Activated CD4-positive, alpha-beta memory T cell treated with anti-CD3 and anti-CD28 coated beads, Interleukin-2, amount 10 ng/mL, durations not matched to agents 7 days and 5 days (primary cell): ENCODE results near the gene FOXN3. TPM values are rescaled to one million over a fixed set of nuclear protein-coding genes. Genes with fewer than 3 reads are reported as not detected.

ENCODE experiments used
- CTCF ChIA-PET: fragments of 350-600 bp; sonication (Branson Sonifier 250); formaldehyde crosslinking; loops from one replicate; lab custom pipeline; 2021; ENCODE audit warnings: antibody characterized with exemption, inconsistent platforms; lab: Charles Lee
- POLR2A ChIA-PET: fragments of 350-600 bp; sonication (Branson Sonifier 250); formaldehyde crosslinking; loops from one replicate; lab custom pipeline; 2021; ENCODE audit warnings: antibody characterized with exemption; lab: Charles Lee
- DNase-seq: peaks from one replicate; pipeline ENCODE4 v3.0.0-alpha.2; 2020
- H3K27ac Mint-ChIP-seq: one replicate; pipeline ENCODE4 v1.8.0; 2021; ENCODE audit warnings: mild to moderate bottlenecking, mixed read lengths
- H3K27me3 Mint-ChIP-seq: one replicate; pipeline ENCODE4 v1.8.0; 2021; ENCODE audit warnings: mixed read lengths
- H3K36me3 Mint-ChIP-seq: one replicate; pipeline ENCODE4 v1.8.0; 2021; ENCODE audit warnings: low read depth, mixed read lengths
- H3K4me1 Mint-ChIP-seq: one replicate; pipeline ENCODE4 v1.8.0; 2021; ENCODE audit warnings: mixed read lengths
- H3K4me3 Mint-ChIP-seq: one replicate; pipeline ENCODE4 v1.8.0; 2021; ENCODE audit warnings: mild to moderate bottlenecking, mixed read lengths
- H3K9me3 Mint-ChIP-seq: one replicate; pipeline ENCODE4 v1.8.0; 2021; ENCODE audit warnings: mixed read lengths
- total RNA-seq, 2 experiments: library from RNA; stranded (reverse); gene quantifications; one replicate each; pipeline ENCODE4 v1.2.3, GENCODE V29; 2021

FOXN3 gene
- total RNA-seq, 2 experiments from 2014 or later: 73.1 to 78.3 TPM

DNA sequence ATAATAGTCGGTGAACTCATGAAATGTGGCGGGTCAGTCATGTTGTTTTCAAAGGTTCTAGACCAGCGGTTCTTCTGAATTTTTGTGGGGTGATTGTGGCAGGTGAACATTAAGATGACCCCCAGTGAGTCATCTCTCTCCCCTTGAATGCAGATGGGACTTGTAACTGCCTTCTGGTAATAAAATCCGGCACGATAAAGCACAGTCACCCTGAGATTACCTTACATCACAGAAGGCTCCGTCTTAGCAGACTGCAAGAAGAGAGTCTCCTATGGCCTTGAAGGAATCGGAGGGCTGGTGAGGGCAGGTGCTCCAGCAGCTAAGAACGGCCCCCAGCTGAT, 189.6 kb downstream of the FOXN3 start:
- H3K27ac Mint-ChIP-seq: no peak overlapping the region
- CTCF ChIA-PET: no interaction called here

DNA sequence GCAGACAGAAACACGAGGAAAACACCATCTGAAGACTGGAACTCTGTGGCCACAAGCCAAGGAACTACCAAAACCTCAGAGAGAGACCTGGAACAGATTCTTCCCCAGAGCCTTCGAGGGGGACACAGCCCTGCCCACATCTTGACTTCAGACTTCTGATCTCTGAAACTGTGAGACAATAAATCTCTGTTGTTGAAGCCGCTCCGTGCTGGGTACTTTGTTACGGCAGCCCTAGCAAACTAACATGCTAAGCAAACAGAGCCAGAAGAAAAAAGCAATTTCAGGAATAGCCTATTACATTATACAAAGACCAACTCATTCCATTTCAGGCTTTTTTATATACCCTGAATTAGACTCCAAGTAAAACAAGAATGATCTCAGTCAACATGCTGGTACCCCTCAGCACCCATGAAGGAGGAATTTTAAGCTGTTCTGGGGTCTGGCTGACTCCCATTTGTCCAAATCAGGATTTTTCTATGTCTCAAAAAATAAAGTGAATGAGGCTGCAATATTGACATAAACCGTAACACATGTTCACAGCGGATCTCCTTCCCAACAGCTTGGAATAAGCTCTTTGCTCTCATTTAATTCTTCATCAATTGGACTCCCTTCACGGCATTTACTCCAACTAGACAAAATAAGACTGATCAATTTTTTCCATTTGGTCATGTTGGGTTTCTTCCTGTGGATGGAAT, 190.1 kb downstream of the FOXN3 start:
- H3K27ac Mint-ChIP-seq: no peak overlapping the region
- no peaks in the 10 kb centered on the region for H3K9me3 Mint-ChIP-seq
- H3K4me3 Mint-ChIP-seq: no peak overlapping the region
- no peaks in the 10 kb centered on the region for H3K36me3 Mint-ChIP-seq
- DNase-seq: no peak
- H3K4me1 Mint-ChIP-seq: no peaks in the 10 kb centered on the region
- H3K27me3 Mint-ChIP-seq: no peaks in the 10 kb centered on the region
- ChIA-PET POLR2A (no interaction called here), CTCF (no interaction called here)

More for the DNA sequence above, 189.6 kb downstream of the FOXN3 start:
- POLR2A ChIA-PET: no interaction called here
- no peaks in the 10 kb centered on the region for H3K9me3 Mint-ChIP-seq
- no peaks in the 10 kb centered on the region for H3K27me3 Mint-ChIP-seq
- H3K36me3 Mint-ChIP-seq: no peaks in the 10 kb centered on the region
- no peaks in the 10 kb centered on the region for H3K4me1 Mint-ChIP-seq
- DNase-seq: no peak
- H3K4me3 Mint-ChIP-seq: no peak overlapping the region

DNA sequence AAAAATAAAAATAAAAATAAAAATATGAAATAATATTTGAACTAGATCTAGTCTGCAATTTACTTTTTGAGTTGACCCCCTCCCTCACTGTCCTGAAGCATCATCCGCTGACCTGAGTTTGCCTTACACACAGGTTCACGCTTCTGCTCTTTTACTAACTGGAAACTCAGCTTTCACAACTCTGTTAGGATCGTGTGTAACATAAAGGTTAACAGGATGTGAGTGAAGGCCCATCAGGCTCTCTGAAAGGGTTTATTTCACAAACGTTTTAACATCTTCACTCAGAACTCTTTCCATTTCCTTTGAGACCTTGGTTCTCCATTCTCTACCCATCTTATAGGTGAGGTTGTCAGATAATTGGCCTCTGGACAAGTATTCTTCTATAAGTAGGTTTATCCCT, 191.4 kb downstream of the FOXN3 start:
- no peaks in the 10 kb centered on the region for H3K27me3 Mint-ChIP-seq
- ChIA-PET CTCF (interaction anchor here (0.7 kb wide), 1 partner anchor 188 kb away, joined by 3 read pairs; no protein-coding TSS in a partner anchor), POLR2A (no interaction called here)
- peaks cover 6% of the 10 kb centered on the region for H3K4me1 Mint-ChIP-seq
- H3K36me3 Mint-ChIP-seq: no peaks in the 10 kb centered on the region
- H3K4me3 Mint-ChIP-seq: no peak overlapping the region
- H3K9me3 Mint-ChIP-seq: no peaks in the 10 kb centered on the region
- no peak overlapping the region for H3K27ac Mint-ChIP-seq
- no peak for DNase-seq

DNA sequence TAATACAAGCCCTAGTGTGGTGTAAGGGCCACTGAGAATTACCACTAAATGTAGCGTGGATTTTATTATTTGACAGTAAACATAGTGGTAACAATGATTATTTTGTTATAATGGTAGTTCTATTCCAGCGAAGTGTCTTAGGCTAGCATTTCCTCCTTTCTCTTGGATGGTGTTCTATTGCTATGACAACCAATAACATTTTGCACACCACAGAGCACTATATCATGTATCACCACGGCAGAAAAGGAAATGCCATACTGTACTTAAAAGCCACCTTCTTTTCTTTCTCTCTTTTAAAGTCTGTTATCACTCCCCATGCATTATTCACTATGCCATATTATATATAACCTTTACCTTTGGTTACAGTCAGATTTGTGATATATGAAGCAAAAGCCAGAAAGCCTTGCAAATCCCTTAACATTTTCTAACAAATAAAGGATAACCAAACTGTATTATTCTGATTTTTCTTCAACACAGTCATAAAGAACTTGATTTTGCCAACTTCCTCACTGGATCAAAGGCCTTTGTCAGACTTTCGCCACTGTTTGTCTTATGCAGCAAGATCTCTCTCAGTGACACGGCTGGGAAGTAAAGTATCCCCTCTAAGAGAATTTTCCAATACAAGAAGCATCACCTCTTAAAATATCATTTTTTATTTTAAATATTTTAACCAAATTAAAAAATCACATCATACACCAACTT, 195.8 kb downstream of the FOXN3 start:
- H3K36me3 Mint-ChIP-seq: no peaks in the 10 kb centered on the region
- no peak for DNase-seq
- ChIA-PET POLR2A (no interaction called here), CTCF (no interaction called here)
- H3K27me3 Mint-ChIP-seq: no peaks in the 10 kb centered on the region
- H3K27ac Mint-ChIP-seq: no peak overlapping the region
- peaks cover 6% of the 10 kb centered on the region for H3K4me1 Mint-ChIP-seq
- no peak overlapping the region for H3K4me3 Mint-ChIP-seq
- no peaks in the 10 kb centered on the region for H3K9me3 Mint-ChIP-seq

DNA sequence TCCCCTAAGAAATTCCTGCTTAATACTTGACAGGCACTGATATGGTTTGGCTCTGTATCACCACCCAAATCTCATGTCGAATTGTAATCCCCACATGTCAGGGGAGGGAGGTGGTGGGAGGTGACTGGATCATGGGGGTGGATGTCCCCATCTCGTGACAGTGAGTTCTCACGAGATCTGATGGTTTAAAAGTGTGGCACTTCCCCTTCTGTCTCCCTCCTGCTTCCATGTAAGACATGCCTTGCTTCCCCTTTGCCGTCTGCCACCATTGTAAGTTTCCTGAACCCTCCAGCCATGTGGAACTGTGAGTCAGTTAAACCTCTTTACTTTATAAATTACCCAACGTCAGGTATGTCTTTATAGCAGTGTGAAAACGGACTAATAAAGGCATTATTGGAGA, 198.0 kb downstream of the FOXN3 start:
- H3K36me3 Mint-ChIP-seq: peaks cover 5% of the 10 kb centered on the region
- no peaks in the 10 kb centered on the region for H3K9me3 Mint-ChIP-seq
- H3K4me3 Mint-ChIP-seq: no peak overlapping the region
- ChIA-PET CTCF (no interaction called here), POLR2A (no interaction called here)
- no peak overlapping the region for H3K27ac Mint-ChIP-seq
- H3K4me1 Mint-ChIP-seq: peaks cover 6% of the 10 kb centered on the region
- DNase-seq: no peak
- H3K27me3 Mint-ChIP-seq: no peaks in the 10 kb centered on the region

DNA sequence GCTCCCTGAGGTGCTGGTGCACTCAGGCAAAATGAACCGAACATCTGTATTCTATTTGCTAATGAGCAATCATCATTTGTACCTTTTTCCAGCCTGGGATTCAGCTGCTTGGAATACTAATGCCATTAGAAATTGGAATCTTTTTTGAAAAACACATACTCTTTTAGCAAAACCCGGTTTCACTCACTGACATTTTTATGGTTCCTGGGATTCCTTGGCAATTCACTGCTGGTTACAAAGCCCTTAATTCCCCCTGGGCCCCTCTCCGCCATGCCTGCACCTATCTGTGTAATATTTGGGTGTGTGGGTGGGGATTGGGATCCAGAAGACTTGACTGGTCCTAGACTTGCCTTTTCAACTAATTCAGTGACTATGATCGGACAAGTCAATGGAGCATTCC, 199.1 kb downstream of the FOXN3 start:
- Mint-ChIP-seq H3K4me1 (peaks cover 6% of the 10 kb centered on the region), H3K27me3 (no peaks in the 10 kb centered on the region), H3K27ac (no peak overlapping the region), H3K36me3 (peaks cover 5% of the 10 kb centered on the region), H3K4me3 (no peak overlapping the region), H3K9me3 (no peaks in the 10 kb centered on the region)
- POLR2A ChIA-PET: no interaction called here
- DNase-seq: no peak
- CTCF ChIA-PET: no interaction called here

DNA sequence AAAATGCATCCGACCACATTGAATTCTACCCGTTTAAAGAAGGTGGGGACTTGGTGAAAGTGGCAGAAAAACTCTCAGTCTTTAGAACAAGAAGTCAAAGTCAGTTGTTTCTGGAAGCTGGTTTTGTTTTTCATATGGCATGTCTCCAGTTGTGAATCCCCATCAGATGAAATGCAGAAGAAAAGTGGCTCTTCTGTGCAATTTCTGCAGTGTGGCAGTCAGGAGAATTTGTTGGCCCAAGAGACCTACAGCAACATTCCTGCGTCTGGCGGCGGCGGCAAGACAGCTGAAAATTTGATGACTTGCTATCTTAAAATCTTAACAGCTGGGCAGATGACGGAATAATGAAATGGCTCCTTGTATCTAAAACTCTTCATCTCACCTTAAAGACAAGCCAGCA, 201.5 kb downstream of the FOXN3 start:
- Mint-ChIP-seq H3K9me3 (no peaks in the 10 kb centered on the region), H3K27me3 (no peaks in the 10 kb centered on the region), H3K4me1 (no peaks in the 10 kb centered on the region), H3K36me3 (peaks cover 5% of the 10 kb centered on the region), H3K4me3 (no peak overlapping the region), H3K27ac (no peak overlapping the region)
- DNase-seq: no peak
- CTCF ChIA-PET: no interaction called here
- POLR2A ChIA-PET: no interaction called here

DNA sequence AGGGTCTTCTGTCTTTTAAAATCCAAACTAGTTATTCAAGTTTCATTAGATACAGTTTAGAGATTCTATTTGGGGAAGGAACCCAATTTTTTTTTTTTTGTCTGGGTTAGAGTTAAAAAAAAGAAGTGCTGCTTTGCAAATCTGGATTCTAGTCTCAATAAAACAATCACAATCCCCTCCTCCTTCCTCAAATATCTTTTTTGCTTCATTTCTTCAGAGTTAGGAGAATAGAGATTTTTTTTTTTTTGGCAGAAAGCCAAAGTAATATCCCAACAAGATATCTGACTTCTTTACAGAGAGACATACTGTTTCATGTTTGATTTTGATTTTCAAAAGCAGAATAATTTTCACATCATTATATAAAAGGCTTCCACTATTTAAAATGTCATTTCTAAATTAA, 201.9 kb downstream of the FOXN3 start:
- Mint-ChIP-seq H3K36me3 (peaks cover 5% of the 10 kb centered on the region), H3K27me3 (no peaks in the 10 kb centered on the region), H3K4me1 (no peaks in the 10 kb centered on the region), H3K27ac (no peak overlapping the region), H3K9me3 (no peaks in the 10 kb centered on the region), H3K4me3 (no peak overlapping the region)
- ChIA-PET POLR2A (no interaction called here), CTCF (interaction anchor here (0.8 kb wide), 1 partner anchor 38 kb away, joined by 3 read pairs; no protein-coding TSS in a partner anchor)
- DNase-seq: no peak

DNA sequence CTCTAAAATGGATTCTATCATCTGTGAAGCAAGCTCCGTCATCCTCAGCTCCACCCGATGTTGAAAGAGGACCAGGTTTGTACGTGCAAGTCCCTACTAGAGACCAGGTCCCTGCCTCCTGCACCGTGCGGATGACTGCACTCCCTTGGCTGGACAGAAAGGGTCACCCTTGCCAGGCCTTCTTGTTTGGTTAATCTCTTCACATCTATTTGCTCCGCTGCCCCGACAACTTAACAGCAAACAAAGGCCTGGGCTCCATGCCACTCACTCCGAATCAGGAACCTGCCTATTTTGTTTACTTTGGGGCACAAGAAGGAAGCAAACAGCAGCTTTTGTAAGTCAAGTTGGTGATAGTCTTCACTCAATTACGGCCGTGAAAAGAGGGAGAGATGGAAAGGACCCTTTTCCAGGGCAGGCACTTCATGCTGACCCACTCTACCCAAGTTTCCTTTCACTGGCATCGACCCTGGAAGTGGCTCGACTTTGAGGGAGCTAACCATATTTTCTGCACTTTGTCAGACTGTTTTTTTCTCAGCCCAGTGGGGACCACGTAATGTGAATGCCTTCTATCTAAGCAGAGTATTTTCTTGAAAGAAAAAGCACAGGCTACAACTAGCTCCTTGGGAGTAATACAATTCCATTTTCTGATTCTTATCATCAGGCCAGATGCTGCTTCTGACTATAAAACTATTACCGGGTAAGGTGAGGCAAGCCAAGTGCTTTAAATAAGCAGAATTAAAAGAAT, 202.6 kb downstream of the FOXN3 start:
- Mint-ChIP-seq H3K9me3 (no peaks in the 10 kb centered on the region), H3K27me3 (no peaks in the 10 kb centered on the region), H3K4me1 (no peaks in the 10 kb centered on the region), H3K27ac (no peak overlapping the region), H3K36me3 (peaks cover 5% of the 10 kb centered on the region), H3K4me3 (no peak overlapping the region)
- DNase-seq: no peak
- CTCF ChIA-PET: interaction anchor here (0.6 to 0.8 kb wide), 2 partner anchors 37 to 151 kb away, joined by 3 read pairs; no protein-coding TSS in a partner anchor
- POLR2A ChIA-PET: no interaction called here

DNA sequence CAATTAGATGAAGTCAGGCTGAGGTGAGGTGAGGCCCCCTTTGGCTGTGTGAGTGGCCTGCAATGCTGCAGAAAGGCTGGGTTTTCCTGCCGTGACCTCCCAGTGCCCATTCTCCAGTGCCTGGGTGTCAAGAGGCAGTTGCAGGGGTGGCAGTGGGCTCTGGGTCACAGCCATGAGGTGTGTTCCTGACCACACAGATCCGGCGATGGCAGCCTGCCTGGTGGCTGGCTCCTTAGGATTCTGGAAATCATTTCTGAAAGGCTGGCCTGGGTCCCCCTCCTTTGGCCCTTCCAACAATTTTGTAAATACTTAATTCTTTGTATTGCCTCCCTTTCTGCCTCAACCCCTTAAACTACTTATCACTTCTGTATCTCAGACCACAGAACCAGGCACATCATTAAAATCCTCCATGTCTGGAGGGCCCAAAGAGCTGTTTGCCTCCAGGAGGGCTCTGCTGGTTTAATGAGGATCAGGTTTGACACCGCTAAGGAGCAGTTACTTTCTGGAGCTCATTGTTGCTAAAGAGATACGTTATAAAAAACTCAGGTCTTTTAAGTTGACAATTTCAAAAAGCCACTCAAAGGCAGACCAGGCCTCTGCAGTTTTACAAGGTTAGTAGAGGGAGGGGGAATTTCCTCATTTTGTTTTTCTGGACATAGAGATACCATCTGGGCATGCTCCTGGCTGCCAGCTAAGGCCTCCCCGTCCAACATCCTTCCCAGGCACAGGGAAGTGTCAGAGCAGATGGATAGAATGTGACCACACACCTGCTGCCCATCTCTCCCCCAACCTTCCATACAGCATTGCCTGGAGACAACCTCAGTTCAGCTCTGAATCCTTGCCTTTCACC, 204.4 kb downstream of the FOXN3 start:
- Mint-ChIP-seq H3K27me3 (no peaks in the 10 kb centered on the region), H3K27ac (no peak overlapping the region), H3K4me3 (no peak overlapping the region), H3K4me1 (no peaks in the 10 kb centered on the region), H3K36me3 (peaks cover 5% of the 10 kb centered on the region), H3K9me3 (no peaks in the 10 kb centered on the region)
- ChIA-PET CTCF (no interaction called here), POLR2A (no interaction called here)
- no peak for DNase-seq

DNA sequence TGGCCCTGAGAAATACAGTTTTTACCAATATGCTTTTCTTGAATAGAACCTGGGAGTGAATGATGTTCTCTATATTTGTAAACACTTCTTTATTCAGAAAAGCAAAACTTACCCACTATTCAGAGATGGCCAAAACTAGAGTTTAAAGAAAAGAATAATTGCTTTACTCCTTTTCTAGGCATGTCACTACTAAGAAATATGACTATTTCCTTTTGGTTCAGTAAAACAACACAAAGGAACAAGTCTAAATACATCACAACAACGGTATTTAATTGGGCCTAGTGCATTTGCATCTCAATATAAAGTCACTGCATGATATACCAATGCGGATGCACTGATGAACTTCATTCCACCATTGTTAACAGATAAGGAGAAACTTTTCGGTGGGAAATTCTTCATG, 207.5 kb downstream of the FOXN3 start:
- Mint-ChIP-seq H3K36me3 (peaks cover 8% of the 10 kb centered on the region), H3K9me3 (no peaks in the 10 kb centered on the region), H3K27ac (no peak overlapping the region), H3K27me3 (no peaks in the 10 kb centered on the region), H3K4me3 (no peak overlapping the region), H3K4me1 (no peaks in the 10 kb centered on the region)
- DNase-seq: no peak
- ChIA-PET POLR2A (no interaction called here), CTCF (no interaction called here)

DNA sequence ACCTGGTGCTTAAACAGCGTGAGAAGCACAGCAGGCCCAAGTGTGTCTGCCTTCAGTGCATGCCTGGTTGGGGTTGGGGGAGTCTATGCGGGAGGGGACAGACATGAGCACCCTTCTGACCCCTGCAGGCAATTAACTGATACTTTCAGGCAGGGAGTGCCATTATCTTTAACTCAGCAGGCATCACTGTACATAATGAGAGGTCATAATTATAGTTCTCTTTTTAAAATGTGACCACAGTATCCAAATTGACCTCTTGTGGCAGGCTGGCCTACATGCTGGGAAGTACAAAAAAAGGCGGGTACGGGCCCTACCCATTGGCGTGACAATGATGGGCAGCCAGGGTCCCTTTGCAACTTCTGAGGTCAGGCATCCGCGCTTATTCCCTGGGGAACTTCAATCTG, 209.1 kb downstream of the FOXN3 start:
- CTCF ChIA-PET: no interaction called here

More for the DNA sequence above, 209.1 kb downstream of the FOXN3 start:
- Mint-ChIP-seq H3K4me1 (no peaks in the 10 kb centered on the region), H3K36me3 (peaks cover 8% of the 10 kb centered on the region), H3K27ac (no peak overlapping the region), H3K27me3 (no peaks in the 10 kb centered on the region), H3K4me3 (no peak overlapping the region), H3K9me3 (no peaks in the 10 kb centered on the region)
- POLR2A ChIA-PET: no interaction called here
- DNase-seq: no peak
